A549 treated with Hydrocortisone at 1 μM for 4 hours (cell line): ENCODE measurements around the gene KREMEN2. TPM values are rescaled to one million over a fixed set of nuclear protein-coding genes. Genes with fewer than 3 reads are reported as not detected.

Experiments
- total RNA-seq: library from RNA; stranded (reverse); fragments of 200-300 nt; extraction: Qiagen RNA extraction; gene quantifications from 5 replicates; pipeline ENCODE4 v1.2.3, GENCODE V29; 2022

KREMEN2 gene
- total RNA-seq, result 1.4 to 2.5 TPM (median 1.9 TPM) in 5 replicates

GRCh38 chr16:2963723-2964474, at the start of gene KREMEN2:
Gene KREMEN2, plus strand, starts transcription at chr16:2964275. Its CDS starts 246 bp downstream, at chr16:2964521.

GRCh38 chr16:2968738-2969544, 4.9 kb downstream of the KREMEN2 start, which contains the start of gene PAQR4:
Gene PAQR4, plus strand, starts transcription at chr16:2969348. Its CDS starts 327 bp downstream, at chr16:2969675.

DNA sequence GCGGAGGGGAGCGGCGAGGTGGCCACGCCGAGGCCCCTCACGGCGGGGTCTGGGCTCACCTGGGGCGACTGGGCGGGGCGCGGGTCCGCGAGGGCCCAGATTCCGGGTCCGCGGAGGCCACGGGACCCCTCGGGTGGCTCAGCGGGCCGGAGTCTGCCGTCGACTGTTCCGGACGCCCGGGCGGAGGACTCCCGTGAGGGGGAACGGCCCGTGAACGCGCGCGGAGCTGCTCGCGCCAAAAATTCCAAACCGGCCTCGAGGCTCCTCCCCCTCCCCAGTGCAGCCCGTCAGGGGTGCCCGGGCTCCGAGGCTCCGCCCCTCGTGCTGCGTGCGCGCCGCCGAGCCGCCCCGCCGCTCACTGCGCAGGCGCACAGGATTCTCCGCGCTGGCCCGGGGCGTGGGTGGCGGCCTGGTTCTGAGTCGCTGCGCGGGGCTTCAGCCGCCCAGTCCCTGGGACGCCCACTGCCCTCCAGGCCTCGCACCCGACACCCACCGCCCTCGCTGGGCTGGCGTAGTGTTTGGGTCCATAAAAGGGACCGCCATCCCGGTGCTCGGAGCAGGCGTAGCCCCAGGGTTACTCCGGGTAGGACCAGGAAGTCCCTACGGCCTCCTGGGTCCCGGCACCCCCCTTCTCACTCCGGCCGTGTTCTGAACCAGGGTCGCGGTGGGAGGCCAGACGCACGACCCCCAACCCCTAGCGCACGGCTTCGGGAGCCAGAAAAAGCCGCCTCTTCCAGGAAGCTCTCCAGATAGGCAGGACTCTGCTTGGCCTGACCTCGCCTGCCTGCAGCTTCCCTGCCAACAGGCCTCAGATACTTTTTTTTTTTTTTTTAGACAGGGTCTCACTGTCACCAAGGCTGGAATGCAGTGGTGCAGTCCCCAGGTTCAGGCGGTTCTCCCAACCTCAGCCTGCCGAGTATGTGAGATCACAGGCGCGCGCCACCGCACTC, 16.4 kb downstream of the KREMEN2 start, which contains the start of gene PKMYT1:
Gene PKMYT1 (minus strand): TSS at position 220 of the 950 bp plus-strand sequence. CDS start 789 bp downstream, outside the sequence.

DNA sequence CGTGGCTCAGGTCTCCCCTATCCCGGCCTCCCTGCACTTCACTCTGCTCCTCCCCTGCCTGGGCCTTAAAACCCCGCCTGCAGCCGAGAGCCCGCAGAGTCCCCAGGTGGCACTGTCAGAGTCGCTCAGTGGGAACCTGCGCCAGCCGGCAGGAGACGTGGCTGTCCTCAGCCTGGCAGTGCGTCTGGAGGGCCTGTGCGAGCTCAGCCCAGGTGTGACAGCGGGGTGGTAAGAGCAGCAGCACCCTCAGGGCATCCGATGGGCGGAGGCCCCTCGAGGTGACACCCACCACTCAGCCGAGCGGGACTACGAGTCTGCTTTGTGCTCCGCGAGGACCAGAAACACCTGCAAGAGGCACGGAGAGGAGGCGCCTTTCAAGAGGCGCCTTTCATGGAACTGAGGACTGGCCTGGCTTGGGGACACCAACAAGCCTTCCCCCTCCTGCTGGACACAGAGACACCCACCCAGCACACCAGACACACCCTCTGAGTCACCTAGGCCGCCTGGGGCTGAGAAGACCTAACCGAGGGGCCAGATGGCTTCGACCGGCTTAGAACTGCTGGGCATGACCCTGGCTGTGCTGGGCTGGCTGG, 48.8 kb downstream of the KREMEN2 start, which contains the start of gene CLDN9:
Gene CLDN9 (plus strand): TSS at position 96 of the 593 bp plus-strand sequence. CDS start 440 bp downstream, at position 536.

Other genes starting within 250 kb of the KREMEN2 start
- gene PRSS27, start 244.1 kb upstream of the KREMEN2 start, total RNA-seq, result 0.82 to 2.2 TPM (median 1.8 TPM) in 5 replicates
- gene SRRM2, start 211.6 kb upstream of the KREMEN2 start, total RNA-seq, result 370 to 412 TPM (median 400 TPM) in 5 replicates
- gene ELOB, start 187.0 kb upstream of the KREMEN2 start, total RNA-seq, result 397 to 574 TPM (median 505 TPM) in 5 replicates
- gene PRSS33, start 176.7 kb upstream of the KREMEN2 start, total RNA-seq, result not detected in 5 replicates
- gene PRSS41, start 165.8 kb upstream of the KREMEN2 start, total RNA-seq, result not detected in 5 replicates
- gene PRSS21, start 147.0 kb upstream of the KREMEN2 start, total RNA-seq, result 0.16 to 0.32 TPM (median 0.20 TPM) in 3 of 5 replicates, not detected in the others
- 0.49 to 0.73 TPM (median 0.59 TPM) in 5 replicates for gene ZG16B, start 134.0 kb upstream of the KREMEN2 start, total RNA-seq
- gene PRSS22, start 106.1 kb upstream of the KREMEN2 start, total RNA-seq, result 0.84 to 1.2 TPM (median 0.97 TPM) in 5 replicates
- gene FLYWCH2, start 81.1 kb upstream of the KREMEN2 start, total RNA-seq, result 44.0 to 53.5 TPM (median 50.4 TPM) in 5 replicates
- 20.6 to 26.1 TPM (median 25.1 TPM) in 5 replicates for gene FLYWCH1, start 52.3 kb upstream of the KREMEN2 start, total RNA-seq
- 35.2 to 44.7 TPM (median 43.1 TPM) in 5 replicates for gene PAQR4, start 5.1 kb downstream of the KREMEN2 start, total RNA-seq
- 64.8 to 93.9 TPM (median 88.9 TPM) in 5 replicates for gene PKMYT1, start 16.2 kb downstream of the KREMEN2 start, total RNA-seq
- gene CLDN9, start 48.6 kb downstream of the KREMEN2 start, total RNA-seq, result 0.33 to 0.55 TPM (median 0.47 TPM) in 5 replicates
- gene CLDN6, start 53.9 kb downstream of the KREMEN2 start, total RNA-seq, result 0.25 to 0.44 TPM (median 0.39 TPM) in 5 replicates
- gene TNFRSF12A, start 56.1 kb downstream of the KREMEN2 start, total RNA-seq, result 375 to 617 TPM (median 546 TPM) in 5 replicates
- gene HCFC1R1, start 59.7 kb downstream of the KREMEN2 start, total RNA-seq, result 159 to 256 TPM (median 229 TPM) in 5 replicates
- gene THOC6, start 59.8 kb downstream of the KREMEN2 start, total RNA-seq, result 27.8 to 35.7 TPM (median 33.0 TPM) in 5 replicates
- gene BICDL2, start 72.7 kb downstream of the KREMEN2 start, total RNA-seq, result not detected in 5 replicates
- 0.86 to 1.2 TPM (median 0.90 TPM) in 5 replicates for gene MMP25, start 82.3 kb downstream of the KREMEN2 start, total RNA-seq
- gene IL32, start 101.4 kb downstream of the KREMEN2 start, total RNA-seq, result 21.6 to 38.9 TPM (median 24.5 TPM) in 5 replicates
- not detected in 5 replicates for gene ZSCAN10, start 135.0 kb downstream of the KREMEN2 start, total RNA-seq
- 13.0 to 14.7 TPM (median 14.4 TPM) in 5 replicates for gene ZNF205, start 148.3 kb downstream of the KREMEN2 start, total RNA-seq
- 9.7 to 12.0 TPM (median 11.8 TPM) in 5 replicates for gene ZNF213, start 170.8 kb downstream of the KREMEN2 start, total RNA-seq
- 0.15 to 0.44 TPM (median 0.31 TPM) in 5 replicates for gene OR1F1, start 223.9 kb downstream of the KREMEN2 start, total RNA-seq